WTC11 (cell line): ENCODE data around the gene NRBP1. TPM values are rescaled to one million over a fixed set of nuclear protein-coding genes. Genes with fewer than 3 reads are reported as not detected.

Experiments
- CREM ChIP-seq: sonication (generic); formaldehyde crosslinking; IDR thresholded peaks from 2 replicates; pipeline ENCODE4 v1.8.1; 2022; ENCODE audit warnings: mild to moderate bottlenecking, missing genetic modification reagents, moderate library complexity
- EMX1 ChIP-seq: fragments of 250-450 bp; sonication (Bioruptor Pico); IDR thresholded peaks from 2 replicates; pipeline ENCODE4 v1.8.0; 2021; ENCODE audit warnings: mild to moderate bottlenecking
- FOXK1 ChIP-seq: sonication (generic); formaldehyde crosslinking; IDR thresholded peaks from 2 replicates; pipeline ENCODE4 v1.8.0; 2022; ENCODE audit warnings: mild to moderate bottlenecking, moderate library complexity, missing genetic modification reagents
- FOXP1 ChIP-seq: sonication (generic); formaldehyde crosslinking; IDR thresholded peaks from 2 replicates; pipeline ENCODE4 v1.8.0; 2022; ENCODE audit warnings: missing genetic modification reagents, mild to moderate bottlenecking, moderate library complexity, borderline replicate concordance
- GABPB1 ChIP-seq: sonication (generic); formaldehyde crosslinking; IDR thresholded peaks from 2 replicates; pipeline ENCODE4 v1.8.1; 2023; ENCODE audit warnings: mild to moderate bottlenecking, missing genetic modification reagents
- HMGA2 ChIP-seq: fragments of 250-450 bp; sonication (Bioruptor Pico); IDR thresholded peaks from 2 replicates; pipeline ENCODE4 v1.4.0; 2021; ENCODE audit warnings: mild to moderate bottlenecking, moderate library complexity
- IRF2 ChIP-seq: sonication (generic); formaldehyde crosslinking; IDR thresholded peaks from 2 replicates; pipeline ENCODE4 v1.8.0; 2022; ENCODE audit warnings: low read depth, missing genetic modification reagents, borderline replicate concordance
- JUN ChIP-seq: sonication (generic); formaldehyde crosslinking; IDR thresholded peaks from 2 replicates; pipeline ENCODE4 v1.8.0; 2023; ENCODE audit warnings: mild to moderate bottlenecking, missing genetic modification reagents
- MYBL2 ChIP-seq: sonication (generic); formaldehyde crosslinking; IDR thresholded peaks from 2 replicates; pipeline ENCODE4 v1.8.1; 2023; ENCODE audit warnings: mild to moderate bottlenecking, moderate library complexity, missing genetic modification reagents
- NR2C2 ChIP-seq: sonication (generic); formaldehyde crosslinking; IDR thresholded peaks from 2 replicates; pipeline ENCODE4 v1.8.0; 2022; ENCODE audit warnings: mild to moderate bottlenecking, missing genetic modification reagents
- OVOL2 ChIP-seq: fragments of 250-450 bp; sonication (Bioruptor Pico); IDR thresholded peaks from 2 replicates; pipeline ENCODE4 v1.9.0; 2021; ENCODE audit warnings: mild to moderate bottlenecking, borderline replicate concordance
- SMAD4 ChIP-seq: sonication (generic); formaldehyde crosslinking; IDR thresholded peaks from 2 replicates; pipeline ENCODE4 v1.8.0; 2022; ENCODE audit warnings: mild to moderate bottlenecking, missing genetic modification reagents
- SP1 ChIP-seq: sonication (generic); formaldehyde crosslinking; conservative IDR thresholded peaks from 2 replicates; pipeline ENCODE4 v1.8.1; 2022; ENCODE audit warnings: missing genetic modification reagents
- TEAD1 ChIP-seq: sonication (generic); formaldehyde crosslinking; IDR thresholded peaks from 2 replicates; pipeline ENCODE4 v1.8.0; 2022; ENCODE audit warnings: mild to moderate bottlenecking, missing genetic modification reagents
- ZBTB21 ChIP-seq: sonication (generic); formaldehyde crosslinking; IDR thresholded peaks from 2 replicates; pipeline ENCODE4 v1.8.1; 2023; ENCODE audit warnings: mild to moderate bottlenecking, missing genetic modification reagents, borderline replicate concordance
- ZNF232 ChIP-seq: sonication (generic); formaldehyde crosslinking; IDR thresholded peaks from 2 replicates; pipeline ENCODE4 v1.8.0; 2022; ENCODE audit warnings: mild to moderate bottlenecking, missing genetic modification reagents
- ZNF263 ChIP-seq: sonication (generic); formaldehyde crosslinking; IDR thresholded peaks from 2 replicates; pipeline ENCODE4 v1.8.1; 2022; ENCODE audit warnings: low read depth, mild to moderate bottlenecking, moderate library complexity, missing genetic modification reagents
- ZNF416 ChIP-seq: fragments of 250-450 bp; sonication (Bioruptor Pico); IDR thresholded peaks from 2 replicates; pipeline ENCODE4 v1.9.0; 2021; ENCODE audit warnings: mild to moderate bottlenecking, inconsistent platforms
- ZNF423 ChIP-seq: fragments of 250-450 bp; sonication (Bioruptor Pico); IDR thresholded peaks from 2 replicates; pipeline ENCODE4 v2.1.2; 2022; ENCODE audit warnings: mild to moderate bottlenecking, moderate library complexity
- ZNF671 ChIP-seq: fragments of 250-450 bp; sonication (Bioruptor Pico); IDR thresholded peaks from 2 replicates; pipeline ENCODE4 v1.8.0; 2021; ENCODE audit warnings: mild to moderate bottlenecking
- total RNA-seq: library from RNA; stranded (reverse); gene quantifications from 3 replicates; pipeline ENCODE4 v1.2.3, GENCODE V29; 2021
- TF ChIP-seq, protein P1 (sequence below): sonication (generic); formaldehyde crosslinking; conservative IDR thresholded peaks from 2 replicates; pipeline ENCODE4 v1.8.1; 2023; ENCODE audit warnings: mild to moderate bottlenecking, low read depth, missing genetic modification reagents, moderate library complexity
- TF ChIP-seq, protein P2 (sequence below): sonication (generic); formaldehyde crosslinking; IDR thresholded peaks from 2 replicates; pipeline ENCODE4 v1.8.1; 2023; ENCODE audit warnings: mild to moderate bottlenecking, missing genetic modification reagents, borderline replicate concordance
- TF ChIP-seq, protein P3 (sequence below): sonication (generic); formaldehyde crosslinking; IDR thresholded peaks from 2 replicates; pipeline ENCODE4 v1.8.1; 2022; ENCODE audit warnings: mild to moderate bottlenecking, moderate library complexity, missing genetic modification reagents
- TF ChIP-seq, protein P4 (sequence below): sonication (generic); formaldehyde crosslinking; IDR thresholded peaks from 2 replicates; pipeline ENCODE4 v1.8.1; 2023; ENCODE audit warnings: mild to moderate bottlenecking, missing genetic modification reagents, moderate library complexity
- TF ChIP-seq, protein P5 (sequence below): sonication (generic); formaldehyde crosslinking; IDR thresholded peaks from 2 replicates; pipeline ENCODE4 v1.8.0; 2023; ENCODE audit warnings: mild to moderate bottlenecking, missing genetic modification reagents
- TF ChIP-seq, protein P6 (sequence below): sonication (generic); formaldehyde crosslinking; IDR thresholded peaks from 2 replicates; pipeline ENCODE4 v1.8.1; 2022; ENCODE audit warnings: low read depth, mild to moderate bottlenecking, moderate library complexity, missing genetic modification reagents, borderline replicate concordance
- TF ChIP-seq, protein P7 (sequence below): sonication (generic); formaldehyde crosslinking; IDR thresholded peaks from 2 replicates; pipeline ENCODE4 v1.8.0; 2022; ENCODE audit warnings: mild to moderate bottlenecking, missing genetic modification reagents

The NRBP1 gene
- total RNA-seq, 1 experiment from 2014 or later: 110 TPM

DNA sequence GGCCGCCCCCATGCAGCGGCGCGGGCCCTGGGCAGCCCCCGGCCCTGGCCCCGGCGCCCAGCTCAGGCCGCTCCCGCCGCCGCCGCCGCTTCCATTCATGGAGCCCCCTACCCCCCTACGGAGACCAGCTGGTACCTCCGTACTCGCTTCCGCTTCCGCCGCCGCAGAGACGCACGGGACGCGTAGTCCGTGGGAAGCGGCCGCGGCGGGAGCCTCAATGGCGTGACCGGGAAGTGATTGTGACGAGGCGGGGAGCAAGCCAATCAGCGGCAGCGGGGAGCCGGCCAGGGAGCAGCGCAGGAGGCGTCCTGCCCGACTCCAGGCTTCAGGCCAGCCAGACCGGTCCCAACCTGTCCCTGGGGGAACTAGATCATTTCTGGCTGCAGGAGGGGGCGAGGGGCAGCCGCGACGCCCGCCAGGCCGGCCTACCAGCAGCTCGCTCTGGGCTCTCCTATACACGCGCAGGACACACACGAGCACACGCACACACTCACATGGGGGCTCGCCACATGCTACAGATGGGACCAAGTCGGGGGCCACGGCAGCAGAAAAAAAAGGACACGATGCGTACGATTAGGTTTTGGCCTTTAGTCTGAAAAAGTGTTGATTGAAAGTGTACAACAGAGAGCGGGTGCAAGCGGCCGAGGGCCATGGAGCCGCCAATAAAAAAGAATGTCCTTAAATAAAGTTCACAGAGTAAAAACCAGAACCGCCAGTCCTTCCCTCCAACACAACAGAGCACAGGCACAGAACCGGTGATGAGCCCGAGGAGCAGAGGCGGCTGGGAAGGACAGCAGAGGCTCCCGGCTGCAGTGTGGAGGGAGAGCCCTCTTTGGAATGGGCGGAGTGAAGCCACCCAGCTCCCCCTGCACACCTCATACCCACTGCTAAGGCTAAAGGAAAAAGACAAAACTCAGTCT, 47.5 kb upstream of the NRBP1 start, which contains the start of gene ZNF513 (continued):
- TF ChIP-seq MYBL2 (CRISPR knock-in tag) (0 out of 2 replicates have a peak, but pooled peaks have one; percentile 64), ZNF263 (no peak), IRF2 (CRISPR knock-in tag) (no peak), FOXK1 (peak; percentile 73), ZNF232 (CRISPR knock-in tag) (no peak), TEAD1 (CRISPR knock-in tag) (peak; percentile 70; the same call in 1 of the 2 replicates), ZNF416 (CRISPR knock-in tag) (peak; percentile 73; the same call in 1 of the 2 replicates), GABPB1 (CRISPR knock-in tag) (peak; percentile 70; the same call in 1 of the 2 replicates), SMAD4 (CRISPR knock-in tag) (no peak), ZNF671 (CRISPR knock-in tag) (peak; percentile 74), NR2C2 (CRISPR knock-in tag) (peak; percentile 91), ZBTB21 (CRISPR knock-in tag) (no peak), CREM (CRISPR knock-in tag) (peak; percentile 87; the same call in 1 of the 2 replicates), FOXP1 (CRISPR knock-in tag) (peak; percentile 55), HMGA2 (CRISPR knock-in tag) (no peak), JUN (no peak), EMX1 (CRISPR knock-in tag) (peak; percentile 68; the same call in 1 of the 2 replicates), OVOL2 (CRISPR knock-in tag) (no peak), SP1 (CRISPR knock-in tag) (peak; percentile 81), ZNF423 (CRISPR knock-in tag) (no peak)
- TF ChIP-seq, protein P1, sequence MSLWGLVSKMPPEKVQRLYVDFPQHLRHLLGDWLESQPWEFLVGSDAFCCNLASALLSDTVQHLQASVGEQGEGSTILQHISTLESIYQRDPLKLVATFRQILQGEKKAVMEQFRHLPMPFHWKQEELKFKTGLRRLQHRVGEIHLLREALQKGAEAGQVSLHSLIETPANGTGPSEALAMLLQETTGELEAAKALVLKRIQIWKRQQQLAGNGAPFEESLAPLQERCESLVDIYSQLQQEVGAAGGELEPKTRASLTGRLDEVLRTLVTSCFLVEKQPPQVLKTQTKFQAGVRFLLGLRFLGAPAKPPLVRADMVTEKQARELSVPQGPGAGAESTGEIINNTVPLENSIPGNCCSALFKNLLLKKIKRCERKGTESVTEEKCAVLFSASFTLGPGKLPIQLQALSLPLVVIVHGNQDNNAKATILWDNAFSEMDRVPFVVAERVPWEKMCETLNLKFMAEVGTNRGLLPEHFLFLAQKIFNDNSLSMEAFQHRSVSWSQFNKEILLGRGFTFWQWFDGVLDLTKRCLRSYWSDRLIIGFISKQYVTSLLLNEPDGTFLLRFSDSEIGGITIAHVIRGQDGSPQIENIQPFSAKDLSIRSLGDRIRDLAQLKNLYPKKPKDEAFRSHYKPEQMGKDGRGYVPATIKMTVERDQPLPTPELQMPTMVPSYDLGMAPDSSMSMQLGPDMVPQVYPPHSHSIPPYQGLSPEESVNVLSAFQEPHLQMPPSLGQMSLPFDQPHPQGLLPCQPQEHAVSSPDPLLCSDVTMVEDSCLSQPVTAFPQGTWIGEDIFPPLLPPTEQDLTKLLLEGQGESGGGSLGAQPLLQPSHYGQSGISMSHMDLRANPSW (CRISPR knock-in tag): no peak
- TF ChIP-seq, protein P2, sequence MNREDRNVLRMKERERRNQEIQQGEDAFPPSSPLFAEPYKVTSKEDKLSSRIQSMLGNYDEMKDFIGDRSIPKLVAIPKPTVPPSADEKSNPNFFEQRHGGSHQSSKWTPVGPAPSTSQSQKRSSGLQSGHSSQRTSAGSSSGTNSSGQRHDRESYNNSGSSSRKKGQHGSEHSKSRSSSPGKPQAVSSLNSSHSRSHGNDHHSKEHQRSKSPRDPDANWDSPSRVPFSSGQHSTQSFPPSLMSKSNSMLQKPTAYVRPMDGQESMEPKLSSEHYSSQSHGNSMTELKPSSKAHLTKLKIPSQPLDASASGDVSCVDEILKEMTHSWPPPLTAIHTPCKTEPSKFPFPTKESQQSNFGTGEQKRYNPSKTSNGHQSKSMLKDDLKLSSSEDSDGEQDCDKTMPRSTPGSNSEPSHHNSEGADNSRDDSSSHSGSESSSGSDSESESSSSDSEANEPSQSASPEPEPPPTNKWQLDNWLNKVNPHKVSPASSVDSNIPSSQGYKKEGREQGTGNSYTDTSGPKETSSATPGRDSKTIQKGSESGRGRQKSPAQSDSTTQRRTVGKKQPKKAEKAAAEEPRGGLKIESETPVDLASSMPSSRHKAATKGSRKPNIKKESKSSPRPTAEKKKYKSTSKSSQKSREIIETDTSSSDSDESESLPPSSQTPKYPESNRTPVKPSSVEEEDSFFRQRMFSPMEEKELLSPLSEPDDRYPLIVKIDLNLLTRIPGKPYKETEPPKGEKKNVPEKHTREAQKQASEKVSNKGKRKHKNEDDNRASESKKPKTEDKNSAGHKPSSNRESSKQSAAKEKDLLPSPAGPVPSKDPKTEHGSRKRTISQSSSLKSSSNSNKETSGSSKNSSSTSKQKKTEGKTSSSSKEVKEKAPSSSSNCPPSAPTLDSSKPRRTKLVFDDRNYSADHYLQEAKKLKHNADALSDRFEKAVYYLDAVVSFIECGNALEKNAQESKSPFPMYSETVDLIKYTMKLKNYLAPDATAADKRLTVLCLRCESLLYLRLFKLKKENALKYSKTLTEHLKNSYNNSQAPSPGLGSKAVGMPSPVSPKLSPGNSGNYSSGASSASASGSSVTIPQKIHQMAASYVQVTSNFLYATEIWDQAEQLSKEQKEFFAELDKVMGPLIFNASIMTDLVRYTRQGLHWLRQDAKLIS (CRISPR knock-in tag): no peak
- TF ChIP-seq, protein P3, sequence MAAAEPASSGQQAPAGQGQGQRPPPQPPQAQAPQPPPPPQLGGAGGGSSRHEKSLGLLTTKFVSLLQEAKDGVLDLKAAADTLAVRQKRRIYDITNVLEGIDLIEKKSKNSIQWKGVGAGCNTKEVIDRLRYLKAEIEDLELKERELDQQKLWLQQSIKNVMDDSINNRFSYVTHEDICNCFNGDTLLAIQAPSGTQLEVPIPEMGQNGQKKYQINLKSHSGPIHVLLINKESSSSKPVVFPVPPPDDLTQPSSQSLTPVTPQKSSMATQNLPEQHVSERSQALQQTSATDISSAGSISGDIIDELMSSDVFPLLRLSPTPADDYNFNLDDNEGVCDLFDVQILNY (CRISPR knock-in tag): peak; percentile 78; the same call in 1 of the 2 replicates
- TF ChIP-seq, protein P4, sequence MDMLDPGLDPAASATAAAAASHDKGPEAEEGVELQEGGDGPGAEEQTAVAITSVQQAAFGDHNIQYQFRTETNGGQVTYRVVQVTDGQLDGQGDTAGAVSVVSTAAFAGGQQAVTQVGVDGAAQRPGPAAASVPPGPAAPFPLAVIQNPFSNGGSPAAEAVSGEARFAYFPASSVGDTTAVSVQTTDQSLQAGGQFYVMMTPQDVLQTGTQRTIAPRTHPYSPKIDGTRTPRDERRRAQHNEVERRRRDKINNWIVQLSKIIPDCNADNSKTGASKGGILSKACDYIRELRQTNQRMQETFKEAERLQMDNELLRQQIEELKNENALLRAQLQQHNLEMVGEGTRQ (CRISPR knock-in tag): peak; percentile 75
- TF ChIP-seq, protein P5, sequence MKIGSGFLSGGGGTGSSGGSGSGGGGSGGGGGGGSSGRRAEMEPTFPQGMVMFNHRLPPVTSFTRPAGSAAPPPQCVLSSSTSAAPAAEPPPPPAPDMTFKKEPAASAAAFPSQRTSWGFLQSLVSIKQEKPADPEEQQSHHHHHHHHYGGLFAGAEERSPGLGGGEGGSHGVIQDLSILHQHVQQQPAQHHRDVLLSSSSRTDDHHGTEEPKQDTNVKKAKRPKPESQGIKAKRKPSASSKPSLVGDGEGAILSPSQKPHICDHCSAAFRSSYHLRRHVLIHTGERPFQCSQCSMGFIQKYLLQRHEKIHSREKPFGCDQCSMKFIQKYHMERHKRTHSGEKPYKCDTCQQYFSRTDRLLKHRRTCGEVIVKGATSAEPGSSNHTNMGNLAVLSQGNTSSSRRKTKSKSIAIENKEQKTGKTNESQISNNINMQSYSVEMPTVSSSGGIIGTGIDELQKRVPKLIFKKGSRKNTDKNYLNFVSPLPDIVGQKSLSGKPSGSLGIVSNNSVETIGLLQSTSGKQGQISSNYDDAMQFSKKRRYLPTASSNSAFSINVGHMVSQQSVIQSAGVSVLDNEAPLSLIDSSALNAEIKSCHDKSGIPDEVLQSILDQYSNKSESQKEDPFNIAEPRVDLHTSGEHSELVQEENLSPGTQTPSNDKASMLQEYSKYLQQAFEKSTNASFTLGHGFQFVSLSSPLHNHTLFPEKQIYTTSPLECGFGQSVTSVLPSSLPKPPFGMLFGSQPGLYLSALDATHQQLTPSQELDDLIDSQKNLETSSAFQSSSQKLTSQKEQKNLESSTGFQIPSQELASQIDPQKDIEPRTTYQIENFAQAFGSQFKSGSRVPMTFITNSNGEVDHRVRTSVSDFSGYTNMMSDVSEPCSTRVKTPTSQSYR: no peak
- TF ChIP-seq, protein P6, sequence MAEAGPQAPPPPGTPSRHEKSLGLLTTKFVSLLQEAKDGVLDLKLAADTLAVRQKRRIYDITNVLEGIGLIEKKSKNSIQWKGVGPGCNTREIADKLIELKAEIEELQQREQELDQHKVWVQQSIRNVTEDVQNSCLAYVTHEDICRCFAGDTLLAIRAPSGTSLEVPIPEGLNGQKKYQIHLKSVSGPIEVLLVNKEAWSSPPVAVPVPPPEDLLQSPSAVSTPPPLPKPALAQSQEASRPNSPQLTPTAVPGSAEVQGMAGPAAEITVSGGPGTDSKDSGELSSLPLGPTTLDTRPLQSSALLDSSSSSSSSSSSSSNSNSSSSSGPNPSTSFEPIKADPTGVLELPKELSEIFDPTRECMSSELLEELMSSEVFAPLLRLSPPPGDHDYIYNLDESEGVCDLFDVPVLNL (CRISPR knock-in tag): no peak
- TF ChIP-seq, protein P7, sequence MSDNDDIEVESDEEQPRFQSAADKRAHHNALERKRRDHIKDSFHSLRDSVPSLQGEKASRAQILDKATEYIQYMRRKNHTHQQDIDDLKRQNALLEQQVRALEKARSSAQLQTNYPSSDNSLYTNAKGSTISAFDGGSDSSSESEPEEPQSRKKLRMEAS (CRISPR knock-in tag): peak; percentile 71
